HG02870 (cell line): ENCODE results near the gene PSAPL1.

Experiments
- ATAC-seq: cut with Tn5 transposase; IDR thresholded peaks from one replicate; pipeline ENCODE4 v1.9.1; 2021; ENCODE audit warnings: mild to moderate bottlenecking, moderate library complexity; ENCODE audit not compliant: unreplicated experiment

PSAPL1 gene

DNA sequence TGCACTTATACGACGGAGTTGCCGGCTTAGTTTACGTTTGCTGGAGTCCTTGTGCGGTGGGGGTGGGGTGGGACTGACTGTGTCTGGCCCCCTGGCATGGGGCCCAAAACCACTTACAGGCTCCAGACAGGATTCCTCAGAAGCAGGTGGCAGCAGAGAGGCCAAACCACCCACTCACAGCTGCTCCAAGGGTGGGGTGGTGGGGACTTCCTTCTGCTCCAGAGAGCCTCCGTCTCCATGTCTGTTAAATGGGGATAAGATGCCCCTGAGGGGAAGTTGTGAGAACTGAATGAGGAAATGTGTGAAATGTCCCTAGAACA lies 36.7 kb downstream of the PSAPL1 start:
- ATAC-seq = no peak

DNA sequence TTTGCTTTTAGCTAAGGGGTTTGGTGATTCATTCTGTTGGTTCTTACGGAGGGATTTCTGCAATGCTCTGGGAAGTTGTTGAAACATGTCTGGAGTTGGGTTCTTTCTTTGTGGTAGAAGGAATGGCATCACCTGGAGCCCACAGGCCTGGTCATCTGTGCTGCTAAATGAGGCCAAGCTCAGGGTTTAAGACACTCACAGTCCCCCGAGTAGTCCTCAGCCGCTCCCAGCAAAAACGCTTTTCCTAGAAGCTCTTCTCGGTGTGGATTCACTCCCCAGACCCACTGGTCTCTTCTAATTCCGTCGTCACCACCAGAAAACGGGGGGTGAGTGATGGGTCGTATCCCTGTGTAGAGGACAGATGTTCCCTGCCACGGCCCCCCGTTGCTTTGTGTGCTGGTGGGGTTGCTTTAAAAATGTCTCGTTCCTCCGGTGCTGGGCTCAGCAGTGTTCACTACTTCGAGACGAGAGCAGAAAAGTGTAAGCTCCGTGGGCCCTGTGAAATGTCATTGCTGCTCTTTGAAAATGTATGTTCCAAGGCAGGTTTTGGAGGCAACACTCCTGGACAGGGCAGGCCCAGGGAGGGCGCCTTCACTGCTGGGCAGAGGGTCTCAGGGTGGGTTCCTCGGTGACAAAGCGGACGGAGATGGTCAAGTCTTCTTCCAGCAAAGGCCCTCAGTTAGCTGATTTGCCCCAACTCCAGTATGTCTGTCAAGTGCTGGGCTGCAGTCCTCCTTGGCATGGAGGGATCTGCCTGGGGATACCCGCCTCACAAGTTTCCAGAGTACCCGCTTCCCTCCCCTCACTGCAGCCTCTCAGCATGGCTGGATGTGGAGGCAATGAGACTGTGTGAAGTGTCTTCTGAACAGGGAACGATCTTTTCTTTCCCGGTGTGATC lies 37.3 kb downstream of the PSAPL1 start:
- ATAC-seq = no peak

DNA sequence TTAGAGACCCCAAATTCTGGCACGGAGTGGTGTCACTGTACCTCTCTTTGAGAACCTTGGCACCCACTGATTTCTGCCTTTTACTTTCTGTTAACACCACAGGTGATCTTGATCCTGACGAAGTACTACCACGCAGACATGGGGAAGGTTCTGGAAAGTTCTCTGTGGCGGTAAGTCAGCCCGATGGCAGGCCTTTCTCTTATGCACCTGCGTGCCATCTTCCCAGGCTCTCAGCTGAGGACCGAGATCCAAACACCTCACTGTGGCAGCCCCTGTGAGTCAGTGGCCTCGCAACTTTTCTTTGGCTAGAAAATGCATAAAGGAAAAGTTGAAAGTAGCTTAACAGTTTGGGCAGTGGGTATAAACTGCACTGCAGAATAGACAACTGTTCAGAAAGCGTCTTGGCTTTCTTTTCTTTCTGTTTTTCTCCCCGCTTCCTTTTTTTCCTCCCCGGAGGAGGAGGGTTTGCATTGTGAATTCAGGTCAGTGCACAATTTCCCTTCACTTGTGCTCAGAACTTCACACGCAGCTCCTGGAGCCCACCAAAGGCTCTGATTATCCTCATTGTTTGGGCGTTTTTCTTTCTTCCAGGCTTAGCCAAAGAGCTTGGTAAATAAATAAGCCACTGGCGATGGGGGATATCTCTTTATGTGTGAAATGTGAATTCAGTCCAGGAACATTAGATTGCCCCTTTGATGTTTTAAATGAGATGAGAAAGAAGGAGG lies 38.4 kb downstream of the PSAPL1 start:
- ATAC-seq = no peak

DNA sequence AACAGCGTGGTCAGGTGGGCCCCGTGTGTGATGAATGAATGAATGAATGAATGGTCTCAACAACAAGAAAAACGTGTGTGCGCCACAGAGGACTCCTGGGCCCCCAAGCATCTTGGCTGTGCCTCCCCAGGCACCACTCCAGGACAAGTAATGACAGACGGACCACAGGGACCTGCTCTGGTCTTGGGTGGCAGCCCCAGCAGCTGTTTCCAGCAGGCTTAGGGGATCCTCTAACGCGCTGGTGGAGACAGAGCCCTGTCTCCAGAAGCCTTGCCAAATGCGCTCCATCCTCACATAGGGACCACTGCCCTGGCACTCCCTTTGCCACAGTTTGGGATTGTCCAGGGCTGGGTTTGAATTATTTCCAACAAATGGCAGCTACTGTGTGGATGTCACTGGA lies 39.1 kb downstream of the PSAPL1 start:
- no peak for ATAC-seq

DNA sequence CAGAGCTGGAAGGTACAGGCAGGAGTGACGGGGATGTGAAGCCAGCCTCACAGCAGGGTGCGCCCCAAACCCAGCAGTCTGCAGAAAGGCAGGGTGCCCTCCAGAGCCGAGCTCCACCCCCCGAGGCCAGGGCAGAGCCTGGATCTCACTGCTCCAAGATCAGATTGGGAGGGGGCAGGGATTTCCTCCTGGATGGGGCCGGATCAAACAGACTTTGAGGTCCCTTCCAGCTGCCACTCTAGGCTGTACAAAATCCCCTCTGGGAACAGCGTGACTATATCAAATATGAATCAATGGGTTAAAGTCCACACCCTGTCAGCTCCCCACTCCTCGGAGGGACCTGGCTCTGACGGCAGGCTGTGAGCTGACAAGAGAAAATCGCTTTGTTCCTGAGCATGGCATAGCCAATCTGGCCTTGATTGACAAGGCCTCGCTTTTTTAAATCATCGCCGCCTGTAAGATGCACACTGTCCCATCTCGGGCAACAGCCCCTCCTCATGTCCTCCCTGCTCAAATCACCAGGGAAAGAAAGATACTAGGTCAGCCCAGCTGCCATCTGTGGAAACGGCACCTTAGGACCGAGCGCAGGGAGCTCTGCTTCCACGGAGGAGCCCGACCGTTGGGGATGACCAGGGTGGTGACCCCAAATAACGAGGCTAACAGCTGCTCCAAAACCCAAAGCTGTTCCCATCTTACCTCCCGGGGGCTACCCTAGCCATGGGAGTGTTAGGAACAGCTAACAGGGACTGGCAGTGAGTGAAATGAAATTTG lies 39.9 kb downstream of the PSAPL1 start:
- ATAC-seq = no peak

DNA sequence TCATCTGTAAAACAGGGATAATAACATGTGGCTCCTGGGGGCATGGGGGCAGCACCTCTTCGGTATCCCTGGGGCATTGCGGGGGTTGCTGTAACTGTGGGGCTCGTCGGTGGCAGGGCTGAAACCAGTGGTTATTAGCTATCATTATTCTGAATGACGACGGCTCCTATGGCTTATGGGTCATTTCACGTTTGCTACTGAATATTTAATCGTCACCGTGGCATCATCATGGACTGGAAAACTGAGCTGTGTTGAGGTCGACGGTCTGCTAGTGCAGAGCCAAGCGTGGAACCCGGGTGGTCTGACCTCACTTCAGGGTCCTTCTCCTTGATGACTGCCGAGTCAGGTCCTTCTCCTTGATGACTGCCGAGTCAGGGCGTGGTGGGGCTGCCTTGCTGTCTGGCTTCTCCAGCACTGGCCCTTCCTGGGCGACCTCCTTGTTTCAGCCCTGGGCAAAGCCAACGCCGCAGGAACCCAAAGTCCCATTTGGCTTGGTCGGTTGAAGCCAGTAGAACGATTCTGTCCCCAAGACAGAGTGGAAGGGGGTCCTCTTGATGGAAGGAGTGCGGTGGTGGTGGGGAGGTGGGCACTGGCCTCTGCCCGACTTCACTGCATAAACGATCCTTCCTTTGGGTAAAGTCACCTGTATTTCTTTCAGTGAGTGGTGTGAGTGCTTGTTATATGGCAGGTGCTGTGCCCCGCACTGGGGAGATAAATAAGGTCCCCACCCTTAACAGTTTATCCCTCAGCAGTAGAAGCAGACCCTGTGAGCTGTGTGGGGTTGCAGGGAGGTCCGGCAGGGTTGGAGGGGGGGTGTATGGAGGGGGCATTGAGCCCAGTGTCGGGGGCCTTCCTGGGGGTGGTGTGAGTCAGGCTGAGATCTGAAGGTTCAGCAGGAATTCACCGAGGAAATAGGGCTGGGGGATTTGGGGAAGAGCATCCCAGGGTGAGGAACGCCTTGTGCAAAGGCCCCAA lies 40.8 kb downstream of the PSAPL1 start:
- ATAC-seq = no peak

DNA sequence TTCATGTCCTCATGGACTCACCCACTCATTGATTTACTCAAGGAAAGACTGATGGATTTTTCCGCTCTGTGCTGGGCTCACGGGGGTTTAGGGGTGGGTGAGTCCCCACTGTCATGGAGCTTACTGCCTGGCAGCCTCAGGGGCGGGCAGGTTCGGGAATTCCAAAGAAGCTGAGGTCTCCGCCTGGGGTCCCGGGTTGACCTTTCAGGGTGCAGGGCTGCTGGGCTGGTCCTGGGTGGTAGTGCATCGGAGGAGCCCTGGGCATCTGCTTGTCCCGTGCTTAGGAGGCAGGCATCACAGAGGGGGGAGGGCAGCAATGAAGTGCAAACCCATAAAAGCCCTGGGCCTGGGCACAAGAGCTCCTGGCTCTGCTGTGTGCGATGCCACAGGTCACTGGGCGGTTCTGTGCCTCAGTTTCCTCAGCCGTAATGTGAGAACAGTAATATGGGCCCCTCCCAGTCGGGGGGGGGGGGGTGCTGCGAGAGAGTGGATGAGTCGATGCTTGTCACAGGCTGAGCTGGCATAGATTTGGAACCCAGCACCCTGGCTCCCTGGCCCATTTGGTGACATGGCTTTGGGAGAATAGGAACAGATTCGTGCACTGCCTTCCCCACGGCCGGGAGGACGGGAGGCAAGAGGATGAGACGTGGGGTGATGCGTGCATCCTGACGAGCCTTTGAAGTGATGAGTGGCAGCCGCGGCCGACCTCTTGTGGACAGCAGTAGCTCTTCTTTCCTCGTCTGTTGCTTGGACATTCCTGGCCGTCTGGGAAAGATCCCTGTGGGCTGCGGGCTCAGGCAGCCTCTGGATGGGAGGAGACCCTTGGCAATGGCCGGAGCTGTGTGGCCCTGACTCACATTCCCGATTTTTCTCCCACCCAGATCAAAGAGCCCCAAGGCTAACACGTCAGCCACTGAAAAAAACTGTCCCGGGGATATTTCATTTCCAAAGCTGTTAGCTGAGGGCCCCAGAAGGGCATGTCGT lies 42.0 kb downstream of the PSAPL1 start:
- ATAC-seq = no peak

DNA sequence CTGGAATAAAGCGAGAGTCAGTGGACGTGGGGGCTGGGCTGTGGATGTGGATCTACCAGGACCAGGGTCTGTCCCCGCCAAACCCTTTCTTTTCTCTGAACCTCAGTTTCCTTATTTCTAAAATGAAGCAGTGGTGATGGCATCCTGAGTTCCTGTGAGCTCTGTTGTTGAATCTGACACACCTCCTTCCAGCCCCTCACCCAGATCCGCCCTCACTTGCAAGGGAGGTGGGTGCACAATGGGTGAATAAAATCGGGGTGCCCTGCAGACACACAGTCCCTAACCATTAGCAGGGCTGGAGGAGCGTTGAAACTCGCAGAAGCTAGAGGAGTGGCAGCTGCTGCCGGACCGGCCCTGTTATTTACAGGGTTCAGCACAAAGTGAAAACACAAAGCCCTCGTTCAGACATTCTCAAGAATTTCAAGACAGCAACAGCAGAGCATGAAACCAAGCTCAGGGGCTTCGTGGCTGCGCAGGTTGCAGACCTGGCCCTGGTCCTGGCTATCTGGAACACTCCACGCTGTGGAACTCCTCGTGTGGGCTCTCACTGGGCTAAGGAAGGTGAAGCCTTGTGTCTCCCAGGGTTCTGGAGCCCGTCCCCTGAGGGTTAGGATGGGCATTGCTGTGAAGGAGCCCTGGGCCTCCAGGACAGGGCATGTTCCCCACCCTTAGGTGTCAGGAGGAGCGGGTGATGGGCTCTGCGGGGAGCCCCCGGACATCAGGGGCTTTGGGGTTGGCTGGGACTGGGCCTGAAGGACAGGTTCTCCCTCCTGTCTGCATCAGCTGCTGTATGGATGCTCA lies 42.9 kb downstream of the PSAPL1 start:
- ATAC-seq = no peak

DNA sequence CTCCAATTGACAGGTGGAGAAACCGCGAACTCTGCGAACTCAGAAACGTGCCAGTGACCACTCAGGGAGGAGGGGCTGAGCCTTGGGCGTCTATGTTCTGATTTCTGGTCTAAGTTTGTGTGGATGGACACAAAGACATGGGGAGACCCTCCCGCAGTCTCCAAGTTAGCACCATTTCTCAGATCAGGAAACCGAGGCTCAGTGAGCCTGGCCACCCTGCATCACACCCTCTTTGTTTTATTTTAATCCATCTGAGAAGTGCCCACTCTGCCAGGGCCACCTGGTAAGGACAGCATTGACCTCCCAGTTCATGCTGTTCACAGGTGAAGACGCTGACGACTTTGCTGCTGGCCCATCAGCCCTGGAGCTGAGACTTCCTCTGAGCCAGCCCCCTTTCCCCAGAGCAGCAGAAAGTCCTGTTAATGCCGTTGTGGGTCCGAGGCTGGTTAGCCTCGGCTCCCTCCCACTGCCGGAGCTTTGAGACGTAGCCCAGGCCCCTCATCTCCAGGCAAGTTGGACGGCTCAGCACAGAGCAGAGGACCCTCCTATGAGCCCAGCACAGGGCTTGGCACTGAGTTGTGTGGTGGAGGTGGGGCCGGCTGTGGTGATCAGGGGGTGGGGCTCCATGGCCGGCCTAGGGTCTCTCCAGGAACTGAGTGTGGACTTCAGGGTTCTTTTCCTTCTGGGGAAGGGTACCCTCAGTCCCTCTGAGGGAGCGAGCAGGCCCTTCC lies 43.7 kb downstream of the PSAPL1 start:
- no peak for ATAC-seq

DNA sequence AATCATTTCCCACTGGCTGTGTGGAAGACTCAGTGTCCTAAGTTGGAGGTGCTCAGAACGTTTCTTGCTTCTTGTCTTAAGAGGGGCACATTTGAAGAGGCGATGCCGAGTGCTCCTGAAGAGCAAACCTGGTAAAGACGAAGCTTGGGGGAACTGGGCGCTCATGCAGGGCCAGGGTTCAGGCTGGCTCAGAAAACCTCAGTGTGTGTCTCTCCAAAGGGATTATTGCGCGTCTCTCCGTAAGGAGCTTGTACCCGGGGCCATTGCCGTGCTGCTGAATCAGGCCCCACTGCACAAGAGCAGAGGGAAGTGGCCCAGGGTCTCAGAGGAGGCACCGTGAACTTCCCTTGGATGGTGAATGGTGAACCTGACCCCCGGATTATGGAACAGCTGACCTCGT lies 44.4 kb downstream of the PSAPL1 start:
- no peak for ATAC-seq

DNA sequence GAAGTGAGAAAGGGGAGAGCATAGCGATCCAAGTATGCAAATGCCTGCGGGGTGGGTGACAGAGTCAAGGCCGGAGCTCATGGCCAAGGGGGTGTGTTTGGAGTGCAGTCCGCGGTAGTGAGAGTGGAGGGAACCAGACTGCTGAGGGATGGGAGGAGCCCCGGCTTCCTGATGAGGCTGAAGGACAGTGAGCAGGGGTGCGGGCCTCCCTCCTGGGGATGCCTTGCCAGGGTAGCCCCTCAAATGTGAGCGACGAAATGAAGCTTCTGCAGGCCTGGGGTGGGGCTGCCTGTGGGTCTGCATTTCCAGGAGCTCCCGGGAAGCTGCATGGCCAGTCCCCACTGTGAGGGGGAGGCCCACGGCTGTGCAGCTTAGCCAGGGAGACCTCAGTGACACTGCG lies 45.0 kb downstream of the PSAPL1 start:
- ATAC-seq = no peak

DNA sequence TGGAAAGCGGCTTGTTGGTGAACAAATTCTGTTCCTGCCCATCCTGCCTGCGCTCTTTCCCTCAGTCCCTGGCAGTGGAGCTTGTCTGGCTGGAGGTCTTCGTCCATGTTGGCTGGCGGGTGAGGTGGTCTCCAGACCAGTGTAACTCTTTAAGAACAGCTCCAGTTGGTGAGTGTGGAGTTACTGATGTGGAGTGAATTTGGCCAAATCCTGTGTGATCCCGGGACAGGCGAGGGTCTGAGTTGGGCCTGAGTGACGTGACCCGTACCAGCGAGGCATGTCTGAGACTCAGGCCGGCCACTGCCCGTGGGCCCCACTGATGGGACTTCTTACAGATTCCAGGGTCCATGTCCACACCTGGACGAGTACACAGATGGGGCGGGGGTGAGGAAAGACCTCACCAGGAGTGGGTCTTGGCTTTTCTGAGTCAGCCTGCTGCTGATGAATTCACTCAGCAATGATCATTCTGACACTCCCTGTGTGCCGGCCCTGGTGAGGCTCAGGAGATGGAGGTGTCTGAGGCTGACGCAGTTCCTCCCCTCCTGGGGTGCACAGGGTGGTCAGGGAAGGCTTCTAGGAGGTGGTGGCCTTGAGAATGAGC lies 45.5 kb downstream of the PSAPL1 start:
- ATAC-seq = no peak

DNA sequence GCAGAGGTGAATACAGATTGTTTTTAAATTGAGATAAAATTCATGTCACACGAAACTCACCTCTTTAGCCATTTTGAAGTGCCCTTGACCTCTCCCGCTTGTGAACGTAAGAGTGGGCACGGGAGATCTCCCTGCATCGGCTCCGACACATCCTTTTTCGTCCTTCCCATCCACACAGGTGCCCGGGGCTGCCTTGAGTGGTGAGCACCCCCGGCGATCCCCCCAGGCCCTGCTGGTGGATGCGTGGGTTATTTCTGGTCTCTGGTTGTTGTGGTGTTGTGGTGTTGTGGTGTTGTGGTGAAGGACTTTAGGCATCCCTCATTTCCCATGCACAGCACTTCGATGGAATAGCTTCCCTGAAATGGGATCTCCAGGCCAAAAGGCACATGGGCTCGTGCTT lies 46.1 kb downstream of the PSAPL1 start:
- no peak for ATAC-seq

DNA sequence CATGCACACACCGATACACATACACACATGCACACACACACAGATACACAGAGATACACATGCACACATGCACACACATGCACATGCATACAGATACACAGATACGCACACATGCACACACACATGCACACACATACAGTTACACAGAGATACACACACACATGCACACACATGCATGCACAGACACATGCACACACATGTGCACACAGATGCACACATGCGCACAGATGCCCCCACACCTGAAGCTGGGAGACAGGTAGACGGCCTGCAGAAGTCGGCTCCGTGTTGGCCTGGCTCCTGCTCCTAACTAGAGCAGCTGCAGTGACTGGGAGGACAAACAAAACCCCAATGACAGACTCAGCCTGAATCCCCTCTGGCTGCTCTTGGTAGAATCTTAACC lies 46.8 kb downstream of the PSAPL1 start:
- no peak for ATAC-seq

DNA sequence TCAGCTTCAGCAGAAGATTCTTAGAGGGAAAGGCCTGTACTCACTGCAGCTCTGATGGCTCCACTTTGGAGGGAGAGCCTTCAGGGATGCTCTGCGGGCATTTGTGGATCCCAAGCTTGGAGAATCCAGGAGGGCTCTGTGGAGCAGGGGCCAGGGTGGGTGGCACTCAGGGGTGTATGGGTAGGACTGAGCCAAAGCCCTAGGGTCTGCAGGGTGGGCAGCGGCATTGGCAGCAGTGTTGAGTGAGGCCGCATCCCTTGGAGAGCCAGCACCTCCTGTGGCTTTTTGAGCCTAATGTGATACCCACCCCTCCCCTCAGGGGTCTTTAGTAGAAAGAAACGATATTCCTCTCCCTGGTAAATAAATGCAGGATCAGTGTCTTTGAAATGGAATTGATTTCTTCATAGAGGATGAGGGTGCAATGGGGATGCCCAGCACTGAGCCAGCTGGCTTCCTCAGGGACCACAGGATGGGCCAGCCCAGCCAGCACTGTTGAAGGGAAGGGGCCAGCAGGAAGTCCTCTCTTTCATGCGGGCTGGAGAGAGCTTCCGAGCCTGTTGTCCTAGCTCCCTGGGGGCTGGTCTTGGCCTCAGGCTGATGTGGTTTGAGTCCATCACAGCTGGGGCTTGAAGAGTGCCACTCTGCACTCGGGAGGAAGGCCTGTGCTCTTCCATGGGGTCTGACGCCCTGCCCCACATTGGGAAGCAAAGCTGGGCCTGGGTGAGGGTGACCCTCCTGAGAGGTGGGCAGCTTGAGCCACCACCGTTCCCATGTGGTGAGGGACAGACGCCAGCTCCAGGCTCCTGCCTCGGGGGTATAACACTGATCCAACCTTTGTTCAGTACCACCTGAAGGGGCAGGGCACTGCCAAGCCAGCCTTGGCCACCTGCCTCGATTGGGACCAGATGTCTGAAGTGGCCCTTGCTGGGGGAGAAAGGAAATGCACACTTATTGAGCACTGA lies 49.5 kb downstream of the PSAPL1 start:
- ATAC-seq = no peak
